ENCODE results near the gene SLC37A1. TPM values are rescaled to one million over a fixed set of nuclear protein-coding genes. Genes with fewer than 3 reads are reported as not detected.

The SLC37A1 gene
- total RNA-seq, 1 experiment from 2014 or later, result 47.1 TPM

DNA sequence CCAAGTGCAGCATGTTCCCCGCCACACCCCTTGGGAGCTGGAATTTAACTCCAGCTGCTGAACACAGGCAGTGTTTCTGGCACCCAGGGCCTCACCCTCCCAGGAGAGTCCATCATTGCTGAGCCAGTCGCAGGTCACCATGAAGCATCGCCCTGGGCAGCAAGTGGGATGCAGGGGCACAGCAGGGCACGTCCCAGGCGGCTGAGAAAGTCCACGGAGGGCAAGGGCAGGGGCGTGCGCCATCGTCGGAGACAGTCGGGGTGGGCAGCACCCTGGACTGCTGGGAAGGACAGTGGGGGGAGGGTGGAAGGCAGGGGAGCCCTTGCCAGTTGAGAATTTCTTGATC, 70.6 kb downstream of the SLC37A1 start:
- Histone ChIP-seq H4K20me1 (ENCODE audit: insufficient read depth, low read depth, low read length) (no peaks in the 10 kb centered on the region), H3K36me3 (ENCODE audit: insufficient read depth, low read length) (no peaks in the 10 kb centered on the region), H3K79me2 (ENCODE audit: low read length) (no peaks in the 10 kb centered on the region), H3K27me3 (ENCODE audit: low read length) (no peaks in the 10 kb centered on the region), H3K27ac (ENCODE audit: low read length) (no peak overlapping the region), H3K4me2 (ENCODE audit: low read depth, low read length, poor library complexity, severe bottlenecking) (no peak overlapping the region), H3K4me3 (ENCODE audit: low read length) (no peak overlapping the region), H3K9ac (ENCODE audit: low read length) (no peak overlapping the region), H2AFZ (ENCODE audit: low read length) (no peak overlapping the region), H3K9me3 (ENCODE audit: low read length) (no peaks in the 10 kb centered on the region), H3K4me1 (ENCODE audit: low read length) (no peaks in the 10 kb centered on the region), H3K9me2 (replicated peaks; ENCODE audit: insufficient read depth, low read length) (no peaks in the 10 kb centered on the region)
- DNase-seq, result no peak

- DNase-seq, result no peak
Observed at GRCh38 chr21:42585881-42586280, 72.2 kb downstream of the SLC37A1 start.

DNA sequence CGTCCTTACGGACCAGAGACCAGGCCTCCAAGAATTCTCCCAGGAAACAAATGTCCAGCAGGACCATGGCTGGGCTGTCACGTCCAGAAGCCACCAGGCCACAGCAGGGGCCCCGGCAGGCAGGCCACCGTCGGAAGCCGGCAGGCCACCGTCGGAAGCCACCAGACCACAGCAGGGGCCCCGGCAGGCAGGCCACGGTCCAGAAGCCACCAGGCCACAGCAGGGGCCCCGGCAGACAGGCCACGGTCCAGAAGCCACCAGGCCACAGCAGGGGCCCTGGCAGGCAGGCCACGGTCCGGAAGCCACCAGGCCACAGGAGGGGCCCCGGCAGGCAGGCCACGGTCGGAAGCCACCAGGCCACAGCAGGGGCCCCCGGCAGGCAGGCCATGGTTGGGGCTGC, 72.8 kb downstream of the SLC37A1 start:
- Histone ChIP-seq H3K36me3 (ENCODE audit: insufficient read depth, low read length) (no peaks in the 10 kb centered on the region), H3K4me3 (ENCODE audit: low read length) (no peak overlapping the region), H3K9me3 (ENCODE audit: low read length) (no peaks in the 10 kb centered on the region), H2AFZ (ENCODE audit: low read length) (no peak overlapping the region), H3K79me2 (ENCODE audit: low read length) (no peaks in the 10 kb centered on the region), H3K9me2 (replicated peaks; ENCODE audit: insufficient read depth, low read length) (no peaks in the 10 kb centered on the region), H3K27ac (ENCODE audit: low read length) (no peak overlapping the region), H3K9ac (ENCODE audit: low read length) (no peak overlapping the region), H3K27me3 (ENCODE audit: low read length) (no peaks in the 10 kb centered on the region), H3K4me1 (ENCODE audit: low read length) (no peaks in the 10 kb centered on the region), H4K20me1 (ENCODE audit: insufficient read depth, low read depth, low read length) (no peaks in the 10 kb centered on the region), H3K4me2 (ENCODE audit: low read depth, low read length, poor library complexity, severe bottlenecking) (no peak overlapping the region)
- DNase-seq, result no peak

More at GRCh38 chr21:42585881-42586280, 72.2 kb downstream of the SLC37A1 start:
- Histone ChIP-seq H3K4me3 (ENCODE audit: low read length) (no peak overlapping the region), H4K20me1 (ENCODE audit: insufficient read depth, low read depth, low read length) (no peaks in the 10 kb centered on the region), H2AFZ (ENCODE audit: low read length) (no peak overlapping the region), H3K36me3 (ENCODE audit: insufficient read depth, low read length) (no peaks in the 10 kb centered on the region), H3K4me1 (ENCODE audit: low read length) (no peaks in the 10 kb centered on the region), H3K9me3 (ENCODE audit: low read length) (no peaks in the 10 kb centered on the region), H3K27me3 (ENCODE audit: low read length) (no peaks in the 10 kb centered on the region), H3K4me2 (ENCODE audit: low read depth, low read length, poor library complexity, severe bottlenecking) (no peak overlapping the region), H3K9me2 (replicated peaks; ENCODE audit: insufficient read depth, low read length) (no peaks in the 10 kb centered on the region), H3K79me2 (ENCODE audit: low read length) (no peaks in the 10 kb centered on the region), H3K9ac (ENCODE audit: low read length) (no peak overlapping the region), H3K27ac (ENCODE audit: low read length) (no peak overlapping the region)

DNA sequence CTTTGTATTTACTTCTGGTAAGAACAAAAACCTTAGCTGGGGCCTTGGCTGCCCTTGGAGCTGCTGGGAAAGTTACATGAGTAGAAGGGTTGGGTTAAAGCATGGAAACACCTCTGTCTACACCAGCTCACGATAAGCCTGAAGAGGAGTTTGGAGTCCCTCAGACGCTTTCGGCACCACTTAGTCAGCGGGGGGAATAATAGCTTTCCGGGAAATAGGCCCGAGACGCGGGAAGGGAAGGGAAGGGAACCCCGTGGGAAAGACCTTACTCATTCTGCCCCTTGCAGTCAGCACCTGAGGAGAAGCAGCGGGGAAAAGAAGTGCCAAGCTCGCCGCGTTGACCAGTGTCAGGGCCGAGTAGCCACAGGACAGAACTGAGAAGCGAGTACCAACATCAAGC, 73.4 kb downstream of the SLC37A1 start:
- DNase-seq, result no peak
- H3K27ac ChIP-seq (ENCODE audit: low read length), result no peak overlapping the region
- H2AFZ ChIP-seq (ENCODE audit: low read length), result no peak overlapping the region
- H3K27me3 ChIP-seq (ENCODE audit: low read length), result no peaks in the 10 kb centered on the region
- no peak overlapping the region for H3K9ac ChIP-seq (ENCODE audit: low read length)
- no peaks in the 10 kb centered on the region for H4K20me1 ChIP-seq (ENCODE audit: insufficient read depth, low read depth, low read length)
- no peaks in the 10 kb centered on the region for H3K9me2 ChIP-seq (replicated peaks; ENCODE audit: insufficient read depth, low read length)
- no peak overlapping the region for H3K4me3 ChIP-seq (ENCODE audit: low read length)
- H3K9me3 ChIP-seq (ENCODE audit: low read length), result no peaks in the 10 kb centered on the region
- H3K4me1 ChIP-seq (ENCODE audit: low read length), result no peaks in the 10 kb centered on the region
- H3K36me3 ChIP-seq (ENCODE audit: insufficient read depth, low read length), result no peaks in the 10 kb centered on the region
- H3K79me2 ChIP-seq (ENCODE audit: low read length), result no peaks in the 10 kb centered on the region
- H3K4me2 ChIP-seq (ENCODE audit: low read depth, low read length, poor library complexity, severe bottlenecking), result no peak overlapping the region

DNA sequence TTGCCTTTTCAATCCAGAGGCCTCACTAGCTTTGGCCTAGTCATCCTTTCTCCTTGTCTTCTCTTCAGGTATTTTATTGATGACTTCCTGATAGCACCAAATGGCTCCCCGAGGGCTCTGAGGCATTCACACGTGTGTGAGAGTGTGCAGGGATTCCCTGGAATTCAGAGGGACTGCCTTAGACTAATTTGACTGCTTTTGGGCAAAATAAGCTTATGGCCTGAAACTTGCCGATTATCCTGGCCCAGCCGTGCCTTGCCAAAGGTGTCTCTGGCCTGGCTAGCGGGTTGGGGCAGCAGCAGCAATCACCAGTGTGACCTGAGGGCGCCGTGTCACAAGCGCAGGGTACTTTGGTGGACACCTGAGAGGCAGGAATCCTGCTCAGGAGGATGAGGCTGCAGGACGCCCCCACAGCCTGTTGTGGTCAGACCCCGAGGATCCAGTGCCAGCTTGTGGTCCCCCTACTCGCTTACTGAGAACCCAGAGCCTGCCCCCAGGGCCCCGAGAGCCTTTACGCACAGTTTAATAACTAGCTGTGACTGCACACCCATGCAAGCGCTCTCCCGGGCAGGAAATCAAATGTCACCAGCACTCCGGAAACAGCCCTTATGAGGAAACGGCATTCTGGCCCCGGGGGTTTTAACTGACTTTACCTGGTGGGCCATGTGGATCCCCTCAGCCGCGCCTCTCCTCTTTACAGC, 76.9 kb downstream of the SLC37A1 start:
- Histone ChIP-seq H3K4me2 (ENCODE audit: low read depth, low read length, poor library complexity, severe bottlenecking) (no peak overlapping the region), H2AFZ (ENCODE audit: low read length) (no peak overlapping the region)

GRCh38 chr21:42591170-42591869, 77.7 kb downstream of the SLC37A1 start:
- Histone ChIP-seq H3K4me2 (ENCODE audit: low read depth, low read length, poor library complexity, severe bottlenecking) (no peak overlapping the region), H2AFZ (ENCODE audit: low read length) (no peak overlapping the region)

More for the DNA sequence above, 76.9 kb downstream of the SLC37A1 start:
- no peaks in the 10 kb centered on the region for H3K4me1 ChIP-seq (ENCODE audit: low read length)
- no peaks in the 10 kb centered on the region for H3K9me2 ChIP-seq (replicated peaks; ENCODE audit: insufficient read depth, low read length)
- no peaks in the 10 kb centered on the region for H3K79me2 ChIP-seq (ENCODE audit: low read length)
- no peak overlapping the region for H3K9ac ChIP-seq (ENCODE audit: low read length)
- H3K27ac ChIP-seq (ENCODE audit: low read length), result no peak overlapping the region
- no peaks in the 10 kb centered on the region for H4K20me1 ChIP-seq (ENCODE audit: insufficient read depth, low read depth, low read length)
- H3K36me3 ChIP-seq (ENCODE audit: insufficient read depth, low read length), result no peaks in the 10 kb centered on the region
- H3K27me3 ChIP-seq (ENCODE audit: low read length), result no peaks in the 10 kb centered on the region
- no peak for DNase-seq
- H3K9me3 ChIP-seq (ENCODE audit: low read length), result no peaks in the 10 kb centered on the region
- H3K4me3 ChIP-seq (ENCODE audit: low read length), result no peak overlapping the region

DNA sequence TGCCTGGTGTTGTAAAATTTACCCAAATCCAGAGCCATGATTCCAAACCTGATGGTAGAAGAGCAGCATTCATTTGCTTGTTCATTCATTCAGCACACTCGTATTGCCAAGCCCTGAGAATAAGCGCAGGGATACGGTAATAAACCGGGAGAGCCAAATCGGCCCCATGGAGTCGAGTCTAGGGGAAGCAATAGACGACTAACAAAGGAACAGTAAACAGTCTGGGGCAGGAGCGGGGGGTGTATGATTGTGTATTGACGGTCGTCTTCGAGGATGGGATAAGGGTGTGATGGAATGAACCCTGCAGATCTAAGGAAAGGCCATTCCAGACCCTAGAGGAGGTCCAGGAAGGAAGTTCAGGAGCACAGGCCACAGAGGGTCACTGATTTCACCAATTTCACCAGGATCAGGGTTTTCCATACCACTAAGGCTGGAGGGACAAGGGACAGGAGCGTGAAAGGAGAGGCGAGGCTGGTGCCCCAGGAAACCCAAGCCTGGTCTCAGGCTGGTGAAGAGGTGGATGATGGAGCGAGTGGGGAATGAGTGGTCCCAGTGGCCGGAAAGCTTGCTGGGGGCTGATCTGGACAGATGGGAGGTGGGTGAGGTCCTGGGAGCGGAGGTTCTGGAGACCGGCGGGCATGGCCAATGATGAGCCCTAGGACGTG, 78.6 kb downstream of the SLC37A1 start:
- Histone ChIP-seq H3K4me1 (ENCODE audit: low read length) (no peaks in the 10 kb centered on the region), H3K27me3 (ENCODE audit: low read length) (no peaks in the 10 kb centered on the region), H3K27ac (ENCODE audit: low read length) (no peak overlapping the region), H3K4me3 (ENCODE audit: low read length) (no peak overlapping the region), H3K9ac (ENCODE audit: low read length) (no peak overlapping the region), H3K36me3 (ENCODE audit: insufficient read depth, low read length) (no peaks in the 10 kb centered on the region), H2AFZ (ENCODE audit: low read length) (no peak overlapping the region), H3K9me2 (replicated peaks; ENCODE audit: insufficient read depth, low read length) (no peaks in the 10 kb centered on the region), H3K9me3 (ENCODE audit: low read length) (no peaks in the 10 kb centered on the region), H3K4me2 (ENCODE audit: low read depth, low read length, poor library complexity, severe bottlenecking) (no peak overlapping the region), H4K20me1 (ENCODE audit: insufficient read depth, low read depth, low read length) (no peaks in the 10 kb centered on the region), H3K79me2 (ENCODE audit: low read length) (no peaks in the 10 kb centered on the region)
- DNase-seq, result no peak

More at GRCh38 chr21:42591170-42591869, 77.7 kb downstream of the SLC37A1 start:
- no peak for DNase-seq
- Histone ChIP-seq H3K36me3 (ENCODE audit: insufficient read depth, low read length) (no peaks in the 10 kb centered on the region), H3K27me3 (ENCODE audit: low read length) (no peaks in the 10 kb centered on the region), H3K79me2 (ENCODE audit: low read length) (no peaks in the 10 kb centered on the region), H3K4me1 (ENCODE audit: low read length) (no peaks in the 10 kb centered on the region), H4K20me1 (ENCODE audit: insufficient read depth, low read depth, low read length) (no peaks in the 10 kb centered on the region), H3K9me2 (replicated peaks; ENCODE audit: insufficient read depth, low read length) (no peaks in the 10 kb centered on the region), H3K9ac (ENCODE audit: low read length) (no peak overlapping the region), H3K9me3 (ENCODE audit: low read length) (no peaks in the 10 kb centered on the region), H3K27ac (ENCODE audit: low read length) (no peak overlapping the region), H3K4me3 (ENCODE audit: low read length) (no peak overlapping the region)

GRCh38 chr21:42593007-42593814, 79.6 kb downstream of the SLC37A1 start:
- Histone ChIP-seq H3K4me3 (ENCODE audit: low read length) (no peak overlapping the region), H3K36me3 (ENCODE audit: insufficient read depth, low read length) (no peaks in the 10 kb centered on the region), H3K9ac (ENCODE audit: low read length) (no peak overlapping the region), H3K4me2 (ENCODE audit: low read depth, low read length, poor library complexity, severe bottlenecking) (no peak overlapping the region), H2AFZ (ENCODE audit: low read length) (no peak overlapping the region), H3K27me3 (ENCODE audit: low read length) (no peaks in the 10 kb centered on the region), H4K20me1 (ENCODE audit: insufficient read depth, low read depth, low read length) (no peaks in the 10 kb centered on the region), H3K27ac (ENCODE audit: low read length) (no peak overlapping the region), H3K9me3 (ENCODE audit: low read length) (no peaks in the 10 kb centered on the region), H3K4me1 (ENCODE audit: low read length) (no peaks in the 10 kb centered on the region), H3K79me2 (ENCODE audit: low read length) (no peaks in the 10 kb centered on the region), H3K9me2 (replicated peaks; ENCODE audit: insufficient read depth, low read length) (no peaks in the 10 kb centered on the region)
- DNase-seq, result peak; percentile 84
